Stimulated activated CD4-positive, alpha-beta T cell treated with anti-CD3 and anti-CD28 coated beads, Interleukin-4, amount 100 ng/mL, for 1 hour (primary cell): ENCODE results near the gene ISM1.

Experiments used
- DNase-seq: peaks from one replicate; pipeline ENCODE4 v3.0.0-alpha.2; 2020

The ISM1 gene

DNA sequence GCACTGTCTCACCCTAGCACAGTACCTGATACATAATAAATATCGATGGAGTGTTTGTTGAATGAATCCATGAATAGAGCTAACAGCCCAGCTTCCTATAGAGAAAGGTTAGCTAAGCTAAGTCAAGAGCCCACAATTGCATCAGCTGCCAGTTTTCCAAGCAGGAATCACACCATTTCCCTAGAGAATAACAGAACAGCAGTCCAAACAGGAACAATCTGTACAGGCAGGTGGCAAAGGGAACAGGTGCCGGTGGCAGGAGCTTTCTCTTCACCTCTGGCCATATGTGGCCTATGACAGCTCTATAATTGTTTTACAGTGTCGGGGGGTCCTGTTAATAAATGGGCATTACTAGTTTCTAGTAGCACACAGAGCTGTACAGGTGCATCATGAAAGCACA, 38.8 kb downstream of the ISM1 start:
- no peak for DNase-seq

DNA sequence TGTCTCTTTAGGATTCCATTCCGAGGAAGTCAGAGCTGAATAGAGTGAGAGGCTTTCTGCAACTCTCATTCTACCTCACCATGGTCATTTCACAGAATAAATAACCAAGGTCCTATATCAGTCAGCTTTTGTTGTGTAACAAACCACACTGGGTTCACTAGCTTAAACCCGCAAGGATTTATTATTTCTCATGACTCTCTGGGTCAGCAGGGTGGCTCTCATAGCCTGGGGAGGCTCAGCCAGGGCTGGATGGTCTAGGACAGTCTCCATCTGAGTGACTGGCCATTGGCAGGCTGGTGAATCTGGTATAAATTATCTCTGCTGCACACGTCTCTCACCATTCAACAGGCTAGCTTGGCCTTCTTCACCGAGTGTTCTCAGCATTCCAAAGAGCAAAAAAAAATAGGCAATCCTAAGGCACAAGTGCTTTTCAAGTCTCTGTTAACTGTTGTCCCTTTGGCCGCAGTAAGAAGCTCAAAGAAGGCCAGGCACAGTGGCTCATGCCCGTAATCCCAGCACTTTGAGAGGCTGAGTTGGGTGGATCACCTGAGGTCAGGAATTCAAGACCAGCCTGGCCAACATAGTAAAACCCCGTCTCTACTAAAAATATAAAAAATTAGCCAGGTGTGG, 39.7 kb downstream of the ISM1 start:
- no peak for DNase-seq

DNA sequence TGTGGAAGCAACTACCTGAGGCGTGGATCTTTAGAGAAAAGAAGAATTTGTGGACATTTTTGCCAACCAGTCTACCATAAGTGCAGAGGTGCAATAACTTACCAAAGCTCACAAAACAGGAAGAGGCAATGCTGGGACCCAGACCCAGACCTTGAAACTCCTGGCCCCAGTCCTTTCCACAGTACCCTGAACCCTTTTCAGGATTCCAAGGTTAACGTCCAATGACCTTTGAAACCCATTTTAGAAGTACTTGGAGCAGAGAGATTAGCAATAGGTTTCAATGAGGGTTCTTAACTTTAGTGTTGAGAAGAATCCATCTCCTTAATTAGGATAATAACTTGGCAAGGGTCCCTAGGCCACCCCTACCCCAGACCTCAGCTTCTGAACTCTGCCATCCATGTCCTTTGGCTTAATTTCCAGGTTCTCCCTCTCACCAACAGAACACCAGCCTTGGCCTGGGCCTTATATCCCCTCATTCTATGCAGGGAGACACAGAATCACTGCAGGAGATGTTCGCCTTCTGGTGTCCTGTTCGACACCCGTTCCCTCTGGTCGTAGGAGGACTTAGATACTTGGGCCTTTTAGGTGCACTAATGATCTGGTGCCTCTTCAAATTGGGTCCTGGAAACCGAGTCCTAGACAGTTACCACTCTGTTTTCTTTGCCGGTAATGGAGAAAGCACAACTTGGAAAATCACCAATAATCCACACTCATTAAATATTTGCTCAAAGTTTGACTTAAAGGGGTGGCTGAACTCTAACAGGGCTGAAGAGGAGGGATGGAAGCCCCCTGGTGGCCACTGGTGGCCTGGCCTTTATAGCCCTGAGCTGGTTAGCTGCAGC, 40.6 kb downstream of the ISM1 start:
- peak; percentile 76 for DNase-seq

DNA sequence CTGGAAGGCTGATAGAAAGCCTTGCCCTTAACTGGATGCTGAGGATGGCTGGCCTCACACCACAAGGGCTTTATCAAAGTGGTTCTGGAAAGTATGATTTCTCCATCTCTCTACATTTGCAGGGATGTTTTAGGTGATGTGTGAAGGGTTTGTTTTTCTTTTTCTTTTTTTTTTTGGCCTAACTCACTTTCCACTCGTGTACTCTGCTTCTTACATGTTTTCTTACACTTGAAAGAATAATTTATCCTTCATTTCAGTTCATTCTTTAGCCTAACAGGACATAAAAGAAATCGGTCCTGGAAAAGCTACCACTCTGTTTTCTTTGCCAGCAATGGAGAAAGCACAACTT, 41.2 kb downstream of the ISM1 start:
- no peak for DNase-seq

DNA sequence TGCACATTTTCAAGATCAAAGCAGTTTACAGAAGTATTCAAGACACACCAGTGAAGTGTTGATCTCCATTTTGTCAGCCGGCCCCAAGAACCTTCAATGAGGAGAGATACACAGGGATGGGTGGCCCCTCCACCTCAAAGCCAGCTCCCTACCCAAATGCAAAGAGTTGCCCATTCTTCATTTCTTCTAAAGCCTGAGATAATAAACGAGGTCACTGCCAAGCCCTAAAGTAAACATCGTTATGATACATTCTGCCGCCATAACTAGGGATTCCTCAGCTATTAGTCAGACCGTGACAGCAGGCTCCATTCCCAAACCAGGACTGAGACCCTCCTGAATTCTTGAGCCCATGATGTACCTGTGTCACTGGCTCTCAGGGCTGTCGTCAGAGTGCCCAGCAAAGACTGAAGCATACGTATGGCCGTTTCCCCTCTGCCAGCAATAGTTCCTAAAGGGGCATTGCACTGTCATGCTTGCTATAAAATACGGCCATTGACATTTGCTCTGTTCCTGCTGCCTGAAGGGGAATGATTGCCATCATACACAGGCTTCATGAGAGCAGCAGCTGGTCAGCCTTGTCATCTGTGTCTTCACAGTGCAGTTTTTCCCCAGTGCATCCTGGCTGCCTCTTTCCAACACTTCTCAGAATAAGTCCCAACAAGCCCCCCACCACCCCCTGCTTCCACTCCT, 41.7 kb downstream of the ISM1 start:
- DNase-seq: no peak

DNA sequence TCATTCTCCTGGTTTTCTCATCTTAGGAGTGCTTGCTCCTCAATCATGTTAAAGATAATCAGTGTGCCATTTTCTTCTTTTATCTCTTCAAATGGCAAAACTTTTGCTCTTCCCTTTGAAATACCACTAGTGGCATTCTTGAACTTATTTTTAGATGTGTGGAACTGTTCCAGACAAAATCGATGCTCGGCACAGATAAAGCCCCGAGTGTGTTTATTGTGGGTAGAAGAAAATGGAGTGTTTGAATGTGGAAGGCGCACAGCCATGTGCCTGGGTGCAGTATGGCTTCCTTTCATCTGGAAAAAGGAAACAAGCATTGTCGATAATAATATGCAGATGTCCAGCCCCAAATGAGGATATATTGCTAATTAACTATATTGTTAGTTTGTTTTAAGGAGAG, 42.4 kb downstream of the ISM1 start:
- DNase-seq: no peak

DNA sequence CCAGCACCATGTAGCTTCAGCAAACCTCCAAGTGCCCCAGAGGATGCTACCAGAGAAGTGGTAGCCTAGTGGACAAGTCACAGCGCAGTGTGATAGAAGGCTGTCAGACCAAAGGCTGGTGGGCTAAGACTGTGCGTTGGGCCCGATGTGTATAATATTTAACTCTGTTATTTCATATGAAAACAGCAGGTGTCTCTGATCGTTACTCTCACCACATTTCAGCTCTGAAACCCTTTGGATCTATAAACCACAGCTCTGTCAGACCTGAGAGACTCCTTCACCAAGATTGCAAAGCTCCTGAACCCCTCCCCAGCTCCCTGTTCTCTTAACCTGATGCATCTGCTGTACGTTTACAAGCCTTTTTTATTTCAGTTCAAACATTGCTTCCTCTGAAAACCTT, 43.8 kb downstream of the ISM1 start:
- no peak for DNase-seq

DNA sequence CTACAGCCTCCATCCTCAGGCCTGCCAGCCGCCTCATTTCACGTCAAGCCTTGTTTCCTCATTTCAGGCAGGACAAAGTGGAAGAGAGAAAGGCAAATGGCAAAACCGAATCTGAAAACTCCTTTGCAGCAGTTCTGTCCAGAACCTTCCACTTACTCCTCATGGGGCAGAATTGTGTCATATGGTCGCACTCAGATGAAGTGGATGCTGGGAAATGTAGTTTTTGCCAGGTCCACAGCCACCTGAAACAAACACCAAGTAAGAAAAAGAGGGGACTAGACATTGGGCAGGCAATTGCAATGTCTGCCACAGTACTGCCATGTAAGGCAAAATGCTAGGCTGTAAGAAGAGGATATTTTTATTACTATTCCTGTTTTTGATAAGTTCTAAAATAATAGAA, 44.9 kb downstream of the ISM1 start:
- no peak for DNase-seq

DNA sequence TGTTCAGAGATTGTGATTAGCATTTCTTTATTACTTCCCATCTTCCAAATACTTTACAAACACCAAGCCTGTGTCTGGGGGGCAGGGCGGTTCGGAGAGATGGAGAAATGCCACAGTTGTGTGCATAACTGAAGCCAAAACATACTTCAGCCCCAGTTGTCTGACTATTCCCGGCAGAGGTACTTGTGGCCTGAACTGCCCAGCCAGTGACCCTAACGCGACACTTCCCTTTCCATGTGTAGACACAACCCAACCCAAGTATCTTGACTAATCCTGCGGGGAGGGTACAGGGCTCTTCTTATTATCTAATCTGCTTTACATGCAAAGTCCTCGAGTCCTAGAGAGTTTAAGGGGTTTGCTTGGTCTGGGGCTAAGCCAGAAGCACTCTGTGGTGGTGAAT, 46.2 kb downstream of the ISM1 start:
- DNase-seq: no peak

DNA sequence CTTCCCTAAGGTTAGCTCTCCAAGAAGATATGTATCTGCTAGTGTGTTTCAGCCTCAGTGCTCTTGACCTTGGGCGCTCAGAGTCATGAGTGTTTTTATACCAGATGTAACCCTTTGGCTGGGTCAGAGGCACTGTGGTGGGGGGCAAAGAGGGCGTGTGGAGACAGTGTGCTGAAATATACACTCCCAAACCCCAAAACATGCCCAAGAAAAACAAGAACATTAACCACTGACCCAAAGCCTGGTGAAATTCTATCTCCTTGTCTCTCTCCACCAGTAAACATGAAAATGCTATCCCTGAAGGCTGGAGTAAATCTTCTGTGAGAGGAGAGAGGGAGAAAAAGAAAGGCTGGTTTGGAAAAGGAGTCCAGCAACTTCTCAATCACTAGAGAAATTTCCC, 47.9 kb downstream of the ISM1 start:
- DNase-seq: no peak

DNA sequence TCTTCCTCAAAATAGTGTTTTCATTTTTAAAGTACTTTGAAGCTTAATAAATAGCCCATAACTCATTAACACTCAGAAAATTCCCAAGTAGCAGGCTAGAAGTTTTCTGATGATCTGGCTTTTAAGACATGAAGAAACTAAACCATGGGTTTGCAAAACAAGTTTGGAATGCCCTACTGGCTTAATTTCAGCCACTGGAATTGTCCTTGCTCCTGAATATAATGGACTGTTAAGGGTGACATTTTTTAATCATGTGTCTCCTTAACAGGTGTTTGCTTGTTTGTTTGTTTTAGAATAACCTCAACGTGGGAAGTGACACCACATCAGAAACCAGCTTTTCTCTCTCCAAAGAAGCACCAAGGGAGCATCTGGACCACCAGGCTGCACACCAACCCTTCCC, 49.1 kb downstream of the ISM1 start:
- DNase-seq: no peak

DNA sequence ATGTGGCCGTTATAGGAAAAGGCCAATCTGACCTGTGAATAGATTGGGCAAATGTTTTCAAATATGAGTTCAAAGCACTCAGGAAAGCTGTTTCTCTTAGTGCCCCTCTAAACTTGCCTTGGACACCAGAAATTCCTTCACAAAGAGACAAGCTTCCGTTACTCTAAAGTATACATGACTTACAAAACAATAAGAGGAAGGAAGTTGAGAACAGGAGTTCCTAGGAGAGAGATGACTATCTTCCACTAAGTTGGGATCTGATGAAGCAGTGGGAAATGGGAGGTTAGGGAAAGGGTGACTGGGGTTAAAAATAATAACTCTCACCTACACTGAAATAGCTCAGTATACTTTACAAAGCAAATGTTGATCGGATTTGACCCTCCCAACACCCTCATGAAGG, 50.0 kb downstream of the ISM1 start:
- DNase-seq: no peak

DNA sequence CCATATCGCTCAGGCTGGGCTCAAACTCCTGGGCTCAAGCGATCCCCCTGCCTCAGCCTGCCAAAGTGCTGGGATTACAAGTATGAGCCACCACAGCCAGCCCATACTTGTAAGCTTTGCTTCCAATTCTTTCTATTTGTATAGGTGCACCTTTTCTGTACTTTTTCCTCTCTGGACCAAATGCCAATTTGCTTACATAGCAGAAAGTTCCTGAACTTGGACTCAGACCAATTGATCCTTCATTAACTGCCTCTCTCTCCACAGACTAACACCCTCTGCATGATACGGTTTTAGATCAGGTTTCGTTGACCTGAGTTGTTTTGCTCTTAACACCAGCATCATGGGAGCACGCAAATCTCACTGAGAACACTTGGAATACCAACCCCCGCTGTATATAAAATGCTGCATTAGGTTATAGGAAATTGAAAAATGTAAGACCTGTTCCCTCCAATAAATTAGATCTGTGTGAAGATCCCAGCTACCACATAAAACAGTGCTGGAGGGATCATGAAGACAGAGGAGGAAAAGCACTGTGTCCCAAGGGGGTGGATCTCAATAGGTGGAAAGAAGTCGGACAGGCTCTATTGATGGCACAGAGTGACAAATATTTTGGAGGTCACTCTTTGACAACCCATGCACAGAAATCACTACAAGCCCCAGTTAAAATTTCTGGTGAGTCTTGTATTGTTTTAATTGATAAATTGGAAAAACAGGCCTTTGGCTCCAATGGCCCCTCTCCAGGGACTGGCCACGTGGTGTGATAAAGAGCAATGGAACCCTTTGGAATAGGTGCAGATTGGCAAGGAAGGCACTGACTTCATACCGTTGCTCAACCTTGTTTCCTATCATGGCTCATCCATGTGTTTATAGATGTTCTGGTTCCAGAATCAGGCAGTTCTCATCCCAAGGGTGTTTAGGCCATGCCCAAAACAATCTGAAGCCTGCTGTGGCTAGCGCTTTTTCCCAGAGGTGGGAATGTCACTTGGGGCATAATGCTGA, 51.2 kb downstream of the ISM1 start:
- no peak for DNase-seq

DNA sequence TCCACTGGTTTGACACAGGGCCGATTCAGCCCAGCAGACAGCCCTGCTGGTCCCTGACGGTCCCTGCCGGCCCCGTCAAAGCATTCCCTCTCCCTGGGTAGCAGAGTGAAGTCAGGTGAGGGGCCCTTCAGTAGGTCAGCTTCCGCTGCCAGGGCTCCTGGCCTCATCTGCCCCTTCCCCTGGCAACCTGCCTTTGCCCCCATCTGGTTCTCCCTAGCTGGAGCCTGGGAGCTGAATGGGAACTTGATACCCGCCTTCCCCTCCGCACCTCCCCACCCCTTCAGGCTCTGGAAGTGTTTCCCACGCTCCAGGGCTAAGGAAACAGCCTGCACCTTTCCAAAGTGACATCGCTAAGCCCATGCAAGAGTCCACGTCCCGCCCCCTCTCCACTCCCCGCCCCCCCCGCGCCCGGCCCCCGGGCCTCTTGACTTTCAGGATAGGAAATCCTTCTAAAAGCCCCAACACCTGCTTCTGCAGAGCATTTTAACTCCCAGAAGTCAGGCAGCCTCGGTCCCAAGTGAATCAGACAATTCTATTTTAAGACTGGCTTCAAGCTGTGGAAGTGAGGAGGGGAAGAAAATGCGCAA, 53.3 kb downstream of the ISM1 start:
- DNase-seq: no peak

DNA sequence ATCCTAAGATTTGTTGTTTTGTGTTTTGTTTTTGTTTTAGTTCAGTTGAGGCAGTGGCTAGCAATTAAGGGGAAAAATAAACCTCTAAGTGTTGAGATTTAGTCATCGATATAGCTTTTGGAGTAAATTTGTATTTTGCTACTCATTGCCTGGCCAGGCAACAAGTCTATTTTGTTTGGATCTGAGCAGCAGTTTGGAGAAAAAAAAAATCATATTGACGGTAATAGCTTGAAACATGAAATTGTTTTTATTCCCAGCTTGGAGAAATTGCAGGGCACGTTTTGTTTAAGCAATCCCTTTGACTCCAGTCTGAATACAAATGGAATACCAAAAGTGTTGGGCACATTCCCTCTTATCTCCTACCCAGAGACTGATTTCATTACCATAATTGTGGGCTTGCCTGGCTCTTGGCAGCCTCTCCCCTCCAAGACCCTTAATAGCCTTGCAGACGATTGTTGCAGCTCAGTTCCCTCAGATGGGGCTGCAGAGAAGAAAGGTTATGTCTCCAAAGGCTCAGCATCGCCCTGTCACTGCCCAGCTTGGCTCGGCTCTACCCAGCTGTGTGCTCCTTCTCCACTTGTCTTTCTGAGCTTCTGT, 56.0 kb downstream of the ISM1 start:
- DNase-seq: no peak

DNA sequence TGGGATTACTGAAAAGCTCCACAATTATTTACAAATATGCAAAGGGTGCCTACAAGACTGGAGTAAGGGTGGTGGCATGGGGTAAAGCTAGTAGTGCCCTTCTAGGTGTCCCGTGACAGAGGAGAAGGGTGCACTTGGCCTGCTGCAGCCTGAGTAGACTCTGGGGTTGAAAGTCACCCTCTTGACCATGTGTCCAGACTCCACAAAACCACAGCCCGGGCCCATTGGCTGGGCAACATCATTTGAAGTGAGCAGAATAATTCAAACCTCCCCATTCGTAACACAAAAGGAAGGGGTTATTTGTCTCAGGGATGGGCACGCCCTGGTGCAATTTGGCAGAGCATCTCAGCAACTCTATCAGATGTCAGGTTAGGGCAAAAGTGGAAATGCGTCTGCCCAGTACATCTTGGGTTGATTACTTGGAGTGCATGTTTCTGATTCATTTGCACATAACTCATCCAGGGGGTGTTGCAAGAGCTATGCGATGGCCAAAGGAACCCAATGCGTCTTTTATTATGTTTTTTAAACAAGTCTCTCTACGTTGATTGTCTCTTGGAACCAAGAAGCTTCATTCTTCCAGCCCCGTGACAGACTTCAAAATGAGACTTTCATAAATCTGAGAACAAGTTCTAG, 56.7 kb downstream of the ISM1 start:
- no peak for DNase-seq

DNA sequence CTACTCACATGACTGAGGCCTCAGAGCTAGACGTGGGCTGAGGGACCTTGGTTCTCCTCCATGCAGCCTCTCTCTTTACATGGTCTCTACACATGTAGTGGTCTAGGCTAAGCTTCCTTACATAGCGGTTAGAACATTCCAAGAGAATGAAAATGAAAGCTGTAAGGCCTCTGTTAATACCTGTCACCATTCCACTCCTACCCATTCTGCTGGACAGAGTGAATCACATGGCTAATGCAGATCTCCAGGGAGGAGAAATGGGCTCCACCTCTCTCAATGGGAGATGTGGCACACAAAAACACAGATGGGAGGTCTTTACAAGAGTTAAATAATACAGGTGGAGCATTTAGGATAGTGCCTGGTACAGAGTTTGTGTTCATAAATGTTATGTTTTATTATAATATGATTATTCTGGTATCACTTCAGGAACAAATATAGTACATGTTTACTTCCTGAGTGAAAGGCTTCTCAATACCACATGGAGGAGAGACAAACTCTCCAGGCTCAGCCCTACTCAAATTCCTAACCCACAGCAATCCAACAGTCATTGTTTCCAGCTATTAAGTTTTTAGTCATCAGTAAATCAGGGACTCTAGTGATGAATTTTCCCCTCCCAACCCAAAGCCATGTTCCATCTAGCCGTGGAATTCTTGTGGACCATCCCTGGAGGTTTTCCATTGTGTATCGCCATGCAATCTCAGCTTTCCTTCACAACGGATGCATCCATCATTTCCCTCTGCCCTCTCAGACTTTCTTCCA, 57.9 kb downstream of the ISM1 start:
- no peak for DNase-seq

DNA sequence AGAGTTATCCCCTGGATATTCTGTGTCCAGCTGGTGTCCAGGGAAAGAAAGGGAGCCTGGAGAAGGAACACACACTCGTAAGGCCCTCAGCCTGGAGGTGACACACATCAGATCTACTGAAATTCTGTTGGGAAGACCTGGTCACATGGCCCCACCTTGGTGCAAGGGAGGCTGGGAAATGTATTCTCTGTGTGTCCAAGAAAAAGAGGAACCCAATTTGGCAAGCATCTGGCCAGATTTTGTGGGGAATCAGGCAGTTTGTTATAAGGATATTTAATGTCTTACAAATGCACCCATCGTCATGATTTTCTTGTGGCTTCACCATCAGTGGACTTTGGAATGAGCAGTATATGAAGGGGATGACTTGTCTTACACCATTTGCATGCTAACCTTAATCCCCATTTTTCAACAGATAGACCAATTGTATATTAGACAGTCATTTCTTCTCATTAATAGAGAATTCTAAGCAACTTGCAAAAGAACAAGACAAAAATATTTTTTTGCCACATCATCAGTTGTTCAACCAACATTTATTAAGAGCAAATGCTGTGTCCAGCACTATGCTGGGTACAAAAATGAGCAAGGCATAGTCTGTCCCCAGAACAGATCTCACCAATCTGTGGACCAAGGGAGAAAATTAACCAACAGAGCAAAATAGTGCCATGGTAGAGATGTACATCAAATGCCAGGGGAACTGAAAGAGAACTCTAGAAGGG, 59.7 kb downstream of the ISM1 start:
- no peak for DNase-seq

DNA sequence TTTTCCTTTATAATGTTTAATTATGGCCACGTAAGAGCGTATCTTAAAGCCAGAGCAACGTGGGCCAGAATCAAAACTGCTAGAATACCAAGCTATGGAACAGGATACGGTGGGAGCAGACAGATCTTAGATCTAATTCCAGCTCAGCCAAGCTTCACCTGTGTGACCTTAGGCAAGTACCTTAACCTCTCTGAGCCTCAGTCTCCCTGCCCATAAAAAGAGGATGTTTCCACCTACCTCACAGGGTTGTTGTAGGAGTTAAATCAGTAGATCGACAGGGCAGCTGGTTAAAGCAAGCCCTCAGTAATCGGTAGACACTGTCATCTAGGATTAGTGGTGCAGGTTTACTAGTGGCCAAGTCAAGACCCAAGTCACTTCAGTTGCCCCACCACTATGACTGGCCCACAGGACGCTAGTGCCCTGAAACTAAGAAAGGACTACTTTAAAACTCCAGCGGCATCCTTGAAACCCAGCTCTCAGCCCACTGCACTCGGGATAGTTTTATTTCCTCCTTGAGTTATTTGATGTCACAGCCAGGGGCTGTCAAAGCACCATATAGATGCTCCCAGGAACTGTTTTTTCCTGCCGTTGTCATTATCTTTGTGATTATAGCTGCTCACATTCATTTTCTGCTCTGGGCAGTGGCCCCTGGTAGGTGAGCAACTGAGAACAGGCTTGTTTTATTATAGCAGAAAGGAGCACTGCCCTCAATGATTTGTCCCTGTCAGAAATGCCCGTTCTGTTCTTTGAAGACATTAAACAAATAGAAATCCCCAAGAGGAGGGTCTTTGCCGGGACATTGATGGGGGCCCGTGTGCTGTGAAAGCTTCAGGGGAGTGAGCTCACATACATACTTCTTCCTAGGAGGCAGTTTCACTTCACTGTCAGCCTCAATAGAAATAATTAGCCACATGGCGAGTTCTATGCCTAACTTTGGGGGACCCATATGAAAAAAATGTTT, 63.1 kb downstream of the ISM1 start:
- DNase-seq: no peak
